GM19328 (cell line): ENCODE results near the gene MIEF1.
A peak's percentile ranks its signal among the peaks of the same experiment; 100 is the strongest.
"Not testable (repeated sequence)": the region's sequence is repeated elsewhere in the genome, so short reads cannot be mapped to it uniquely, and the experiment has no call there.

Experiments used
- ATAC-seq: cut with Tn5 transposase; IDR thresholded peaks from one replicate; pipeline ENCODE4 v1.9.1; 2021; ENCODE audit warnings: mild to moderate bottlenecking, moderate library complexity; ENCODE audit not compliant: unreplicated experiment

MIEF1 gene

GRCh38 chr22:39489094-39490068 lies 12.7 kb upstream of the MIEF1 start:
- no peak for ATAC-seq

GRCh38 chr22:39490135-39490798 lies 11.8 kb upstream of the MIEF1 start:
- peak; percentile 64 for ATAC-seq

- ATAC-seq, result no peak
Measured at GRCh38 chr22:39490966-39491680, 11.0 kb upstream of the MIEF1 start.

- ATAC-seq, result no peak
Measured at GRCh38 chr22:39491696-39492095, 10.4 kb upstream of the MIEF1 start.

- no peak for ATAC-seq
Measured at GRCh38 chr22:39492186-39492585, 9.9 kb upstream of the MIEF1 start.

- no peak for ATAC-seq
Measured at GRCh38 chr22:39493759-39494158, 8.3 kb upstream of the MIEF1 start.

GRCh38 chr22:39494471-39495120 lies 7.5 kb upstream of the MIEF1 start:
- no peak for ATAC-seq

GRCh38 chr22:39496131-39496838 lies 5.8 kb upstream of the MIEF1 start:
- ATAC-seq, result no peak

- ATAC-seq, result no peak
Measured at GRCh38 chr22:39497429-39497828, 4.7 kb upstream of the MIEF1 start.

- no peak for ATAC-seq
Measured at GRCh38 chr22:39498368-39498767, 3.7 kb upstream of the MIEF1 start.

GRCh38 chr22:39498802-39499201 lies 3.3 kb upstream of the MIEF1 start:
- no peak for ATAC-seq

GRCh38 chr22:39500101-39500500 lies 2.0 kb upstream of the MIEF1 start:
- ATAC-seq, result no peak

- no peak for ATAC-seq
Measured at GRCh38 chr22:39501644-39502108, 414 bp upstream of the MIEF1 start.

GRCh38 chr22:39502789-39503409 lies 809 bp downstream of the MIEF1 start:
- ATAC-seq, result no peak

GRCh38 chr22:39503630-39504029 lies 1.5 kb downstream of the MIEF1 start:
- no peak for ATAC-seq

- no peak for ATAC-seq
Measured at GRCh38 chr22:39504071-39504470, 2.0 kb downstream of the MIEF1 start.

- ATAC-seq, result not testable (repeated sequence)
Measured at GRCh38 chr22:39507021-39507420, 4.9 kb downstream of the MIEF1 start.

GRCh38 chr22:39508393-39508792 lies 6.3 kb downstream of the MIEF1 start:
- ATAC-seq, result no peak

GRCh38 chr22:39510529-39511149 lies 8.5 kb downstream of the MIEF1 start:
- no peak for ATAC-seq
